ENCODE data around the gene WASL.
"Not testable (repeated sequence)": the region's sequence is repeated elsewhere in the genome, so short reads cannot be mapped to it uniquely, and the experiment has no call there.

The WASL gene

GRCh38 chr7:123768493-123768892 lies 19.7 kb upstream of the WASL start:
- DNase-seq, result no peak

- DNase-seq, result no peak
Observed at GRCh38 chr7:123763191-123763661, 14.4 kb upstream of the WASL start.

- DNase-seq, result no peak
Observed at GRCh38 chr7:123761729-123762128, 12.9 kb upstream of the WASL start.

- DNase-seq, result no peak
Observed at GRCh38 chr7:123757095-123757494, 8.3 kb upstream of the WASL start.

GRCh38 chr7:123755338-123755737 lies 6.5 kb upstream of the WASL start:
- DNase-seq, result no peak

GRCh38 chr7:123754271-123754871 lies 5.6 kb upstream of the WASL start:
- DNase-seq, result peak; percentile 89

GRCh38 chr7:123752534-123752933 lies 3.7 kb upstream of the WASL start:
- DNase-seq, result no peak

GRCh38 chr7:123751821-123752220 lies 3.0 kb upstream of the WASL start:
- DNase-seq, result no peak

- no peak for DNase-seq
Observed at GRCh38 chr7:123750389-123751230, 1.8 kb upstream of the WASL start.

- DNase-seq, result peak; percentile 87
Observed at GRCh38 chr7:123749537-123749857, 694 bp upstream of the WASL start.

GRCh38 chr7:123748171-123748733 lies 551 bp downstream of the WASL start:
- peak; percentile 36 for DNase-seq

- peak; percentile 79 for DNase-seq
Observed at GRCh38 chr7:123747620-123748141, 1.1 kb downstream of the WASL start.

- DNase-seq, result peak; percentile 35
Observed at GRCh38 chr7:123746931-123747488, 1.8 kb downstream of the WASL start.

- peak; percentile 19 for DNase-seq
Observed at GRCh38 chr7:123746055-123746454, 2.7 kb downstream of the WASL start.

- DNase-seq, result no peak
Observed at GRCh38 chr7:123745437-123745836, 3.4 kb downstream of the WASL start.

GRCh38 chr7:123744416-123744815 lies 4.4 kb downstream of the WASL start:
- DNase-seq, result no peak

GRCh38 chr7:123741940-123742339 lies 6.9 kb downstream of the WASL start:
- no peak for DNase-seq

- no peak for DNase-seq
Observed at GRCh38 chr7:123738808-123739207, 10.0 kb downstream of the WASL start.

GRCh38 chr7:123738356-123738755 lies 10.4 kb downstream of the WASL start:
- no peak for DNase-seq

- not testable (repeated sequence) for DNase-seq
Observed at GRCh38 chr7:123737168-123737674, 11.6 kb downstream of the WASL start.

GRCh38 chr7:123735539-123735938 lies 13.3 kb downstream of the WASL start:
- no peak for DNase-seq

GRCh38 chr7:123734498-123734897 lies 14.3 kb downstream of the WASL start:
- no peak for DNase-seq

- DNase-seq, result no peak
Observed at GRCh38 chr7:123732413-123733091, 16.3 kb downstream of the WASL start.

Data from inflammatory macrophage treated with lipopolysaccharide for 4 hours (primary cell).